Suprapubic skin (tissue), 4 donors: ENCODE results near the gene VASN. TPM values are rescaled to one million over a fixed set of nuclear protein-coding genes. Genes with fewer than 3 reads are reported as not detected.

Experiments
- DNase-seq, 2 donors: peaks; one replicate each; pipeline ENCODE4 v3.0.0-alpha.2; 2019; ENCODE audit warnings: low spot score in 2 of 2
- H3K27ac ChIP-seq: fragments of 200-600 bp; sonication (generic); one replicate; pipeline ENCODE4 v1.5.1; 2019
- H3K27me3 ChIP-seq: fragments of 200-600 bp; sonication (generic); one replicate; pipeline ENCODE4 v1.5.1; 2019
- H3K36me3 ChIP-seq: fragments of 200-600 bp; sonication (generic); one replicate; pipeline ENCODE4 v1.5.1; 2019
- H3K4me1 ChIP-seq: fragments of 200-600 bp; sonication (generic); one replicate; pipeline ENCODE4 v1.5.1; 2019
- H3K4me3 ChIP-seq: fragments of 200-600 bp; sonication (generic); one replicate; pipeline ENCODE4 v1.5.1; 2019; ENCODE audit warnings: mild to moderate bottlenecking
- H3K9me3 ChIP-seq: fragments of 200-600 bp; sonication (generic); one replicate; pipeline ENCODE4 v1.5.1; 2019
- EP300 ChIP-seq: sonication (generic); formaldehyde crosslinking; IDR thresholded peaks from one replicate; pipeline ENCODE4 v1.6.1; 2017; ENCODE audit warnings: antibody characterized with exemption
- POLR2A ChIP-seq, 2 donors: fragments of 450-650 bp; IDR thresholded peaks; one replicate each; pipeline ENCODE4 v1.6.1; 2017; ENCODE audit warnings: antibody characterized with exemption in 2 of 2, mild to moderate bottlenecking in 2 of 2, moderate library complexity in 2 of 2
- POLR2AphosphoS5 ChIP-seq, 3 donors: sonication (generic); formaldehyde crosslinking; IDR thresholded peaks; one replicate each; pipeline ENCODE4 v1.6.1; 2017; ENCODE audit warnings: antibody characterized with exemption in 3 of 3
- WGBS: methylation state at CpG from one replicate; pipeline ENCODE4 v1.1.5; 2018; 5-methylcytosine and 5-hydroxymethylcytosine counted together
- total RNA-seq, 4 donors: library from RNA; depleted of rRNA; stranded (reverse); fragments of >200 nt; gene quantifications; one replicate each; pipeline ENCODE4 v1.1.0, GENCODE V29; 2016
- TF ChIP-seq, protein P1 (sequence below), 2 donors: fragments of 200-600 bp in 1 of 2; fragments of 450-650 bp in 1 of 2; sonication (generic) in 1 of 2; IDR thresholded peaks; one replicate each; pipeline ENCODE4 v1.5.1; 2016 to 2019; ENCODE audit warnings: antibody characterized with exemption in 2 of 2, mild to moderate bottlenecking in 1 of 2, moderate library complexity in 1 of 2

VASN gene
- total RNA-seq, 4 donors from 2014 or later, result 10.8 to 23.3 (median 22.3) TPM

DNA sequence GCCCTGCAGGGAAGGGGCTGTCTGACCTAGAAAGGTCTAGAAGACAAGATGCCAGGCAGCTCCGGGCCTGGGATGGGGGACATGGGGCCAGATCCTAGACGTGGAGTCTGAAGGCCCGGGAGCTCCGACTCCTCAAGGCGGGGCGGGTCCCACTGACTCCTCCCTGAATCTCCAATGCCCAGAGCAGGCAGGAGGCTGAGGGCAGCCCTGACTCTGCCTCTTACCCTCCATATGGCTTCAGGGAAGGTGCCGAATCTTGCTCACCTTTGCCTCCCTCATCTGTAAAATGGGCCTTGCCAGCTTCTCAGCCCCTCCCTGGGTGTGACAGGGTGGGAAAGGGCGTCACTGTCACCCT lies 14.8 kb downstream of the VASN start:
- no peaks in the 10 kb centered on the region for H3K27me3 ChIP-seq
- peaks cover 63% of the 10 kb centered on the region for H3K4me1 ChIP-seq
- TF ChIP-seq, protein P1, sequence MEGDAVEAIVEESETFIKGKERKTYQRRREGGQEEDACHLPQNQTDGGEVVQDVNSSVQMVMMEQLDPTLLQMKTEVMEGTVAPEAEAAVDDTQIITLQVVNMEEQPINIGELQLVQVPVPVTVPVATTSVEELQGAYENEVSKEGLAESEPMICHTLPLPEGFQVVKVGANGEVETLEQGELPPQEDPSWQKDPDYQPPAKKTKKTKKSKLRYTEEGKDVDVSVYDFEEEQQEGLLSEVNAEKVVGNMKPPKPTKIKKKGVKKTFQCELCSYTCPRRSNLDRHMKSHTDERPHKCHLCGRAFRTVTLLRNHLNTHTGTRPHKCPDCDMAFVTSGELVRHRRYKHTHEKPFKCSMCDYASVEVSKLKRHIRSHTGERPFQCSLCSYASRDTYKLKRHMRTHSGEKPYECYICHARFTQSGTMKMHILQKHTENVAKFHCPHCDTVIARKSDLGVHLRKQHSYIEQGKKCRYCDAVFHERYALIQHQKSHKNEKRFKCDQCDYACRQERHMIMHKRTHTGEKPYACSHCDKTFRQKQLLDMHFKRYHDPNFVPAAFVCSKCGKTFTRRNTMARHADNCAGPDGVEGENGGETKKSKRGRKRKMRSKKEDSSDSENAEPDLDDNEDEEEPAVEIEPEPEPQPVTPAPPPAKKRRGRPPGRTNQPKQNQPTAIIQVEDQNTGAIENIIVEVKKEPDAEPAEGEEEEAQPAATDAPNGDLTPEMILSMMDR (IDR thresholded peaks at IDR 0.05), result no peak
- TF ChIP-seq POLR2A (IDR thresholded peaks at IDR 0.05) (no peak), EP300 (no peak), POLR2AphosphoS5 (IDR thresholded peaks at IDR 0.05) (no peak)
- H3K4me3 ChIP-seq, result no peak overlapping the region
- peak in 1 of 2 donors; percentile 76 for DNase-seq
- no peaks in the 10 kb centered on the region for H3K9me3 ChIP-seq
- 67% methylated on average over 5 of the region's 8 CpGs for WGBS
- H3K36me3 ChIP-seq, result peaks cover 53% of the 10 kb centered on the region
- H3K27ac ChIP-seq, result peak overlapping the region; percentile 59

DNA sequence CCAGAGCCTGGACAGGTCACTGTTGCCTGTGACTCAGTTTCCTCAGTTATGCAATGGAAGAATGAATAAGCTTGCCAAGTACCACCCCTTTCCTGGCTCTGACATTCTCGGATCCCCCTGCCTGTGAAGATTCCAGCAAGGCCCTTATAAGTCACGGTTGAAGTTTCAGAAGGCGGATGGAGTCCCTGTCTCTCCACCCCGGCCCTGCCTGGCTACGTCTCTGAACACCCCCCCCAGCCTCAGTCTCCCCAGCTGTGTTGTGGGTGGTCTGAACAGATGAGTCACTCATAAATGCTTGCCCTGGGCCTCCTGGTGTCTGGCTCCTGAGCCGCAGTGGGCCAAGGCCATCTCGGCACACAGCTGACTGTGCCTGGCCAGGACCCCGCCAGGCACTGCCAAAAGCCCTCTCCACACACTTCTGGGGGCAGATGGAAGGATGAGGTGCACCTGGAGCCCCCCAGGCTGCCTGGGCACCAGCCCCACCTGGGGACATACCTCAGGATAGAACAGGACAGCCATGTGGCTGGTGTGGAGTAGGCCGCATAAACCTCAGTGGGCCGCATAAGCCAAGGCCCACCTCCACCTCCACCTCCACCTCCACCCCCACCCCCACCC lies 15.4 kb downstream of the VASN start:
- TF ChIP-seq POLR2AphosphoS5 (IDR thresholded peaks at IDR 0.05) (no peak), POLR2A (IDR thresholded peaks at IDR 0.05) (no peak), EP300 (no peak)
- TF ChIP-seq, protein P1 (IDR thresholded peaks at IDR 0.05), result no peak
- DNase-seq, result peak in 1 of 2 donors; percentile 62
- Histone ChIP-seq H3K4me1 (peaks cover 63% of the 10 kb centered on the region), H3K27me3 (no peaks in the 10 kb centered on the region), H3K36me3 (peaks cover 46% of the 10 kb centered on the region), H3K4me3 (no peak overlapping the region), H3K27ac (no peak overlapping the region), H3K9me3 (no peaks in the 10 kb centered on the region)
- WGBS, result 74% methylated on average over 7 of the region's 10 CpGs

DNA sequence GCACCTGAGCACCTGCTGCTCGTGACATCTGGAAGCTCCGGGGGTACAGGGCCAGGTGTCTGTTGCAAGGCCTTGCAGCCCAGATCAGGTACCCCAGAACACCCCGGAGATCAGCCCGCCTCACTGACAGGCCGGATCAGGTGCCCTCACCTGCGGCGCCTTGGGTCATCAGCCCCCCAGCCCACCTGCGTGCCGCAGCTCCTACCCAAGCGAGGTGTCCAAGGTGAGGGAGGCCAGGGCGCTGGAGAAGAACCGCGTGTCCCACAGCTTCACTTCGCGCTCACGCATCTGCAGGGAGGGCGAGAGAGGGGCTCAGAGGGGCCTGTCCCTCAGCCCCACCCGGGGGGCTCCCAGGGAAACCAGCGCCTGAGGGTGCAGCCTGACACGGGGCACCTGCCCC lies 16.1 kb downstream of the VASN start:
- Histone ChIP-seq H3K27me3 (no peaks in the 10 kb centered on the region), H3K36me3 (peaks cover 39% of the 10 kb centered on the region), H3K4me1 (peaks cover 63% of the 10 kb centered on the region), H3K4me3 (no peak overlapping the region), H3K27ac (no peak overlapping the region), H3K9me3 (no peaks in the 10 kb centered on the region)
- DNase-seq, result peak in 1 of 2 donors; percentile 65
- 90% methylated on average over 2 of the region's 20 CpGs for WGBS
- TF ChIP-seq POLR2A (IDR thresholded peaks at IDR 0.05), result no peak
- TF ChIP-seq POLR2AphosphoS5 (IDR thresholded peaks at IDR 0.05), result no peak
- TF ChIP-seq EP300, result no peak
- TF ChIP-seq, protein P1 (IDR thresholded peaks at IDR 0.05), result no peak

DNA sequence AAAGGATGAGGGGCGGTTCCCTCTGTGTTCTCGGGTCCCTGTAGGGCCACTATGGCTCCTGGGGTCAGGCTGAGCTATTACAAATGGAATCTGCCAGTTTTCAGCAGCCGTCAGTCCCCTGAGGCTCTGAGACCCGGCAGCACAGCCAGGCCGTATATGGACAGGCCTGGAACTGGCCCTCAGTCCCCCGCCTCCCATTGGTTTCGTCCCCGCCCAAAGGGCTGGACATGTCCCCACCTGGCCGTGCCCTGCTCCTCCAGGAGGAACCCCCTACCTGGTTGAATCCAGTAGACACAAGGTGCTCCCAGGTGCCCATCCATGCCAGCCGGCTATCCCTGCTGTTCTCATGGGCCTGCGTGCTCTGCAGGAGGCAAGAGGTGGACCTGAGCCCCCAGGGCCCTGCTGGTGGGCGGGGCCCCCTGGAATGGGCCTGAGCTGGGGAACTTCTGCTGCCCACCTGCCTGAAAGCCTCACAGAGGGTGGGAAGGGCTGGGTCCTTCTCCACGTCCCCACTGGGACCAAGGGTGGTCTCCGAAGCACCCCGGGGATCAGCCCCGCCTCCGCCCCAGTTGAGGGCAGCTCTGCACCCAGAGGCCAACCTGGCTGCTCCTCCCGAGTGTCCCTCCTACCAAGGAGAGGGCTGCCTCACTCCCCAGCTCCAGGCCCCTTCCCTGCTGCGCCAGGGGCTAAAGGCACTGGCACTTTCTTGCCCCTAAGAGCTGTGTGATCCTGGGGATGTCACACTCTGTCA lies 16.8 kb downstream of the VASN start:
- DNase-seq, result peak in 1 of 2 donors; percentile 68
- 49% methylated on average over 5 of the region's 19 CpGs for WGBS
- Histone ChIP-seq H3K9me3 (no peaks in the 10 kb centered on the region), H3K36me3 (peaks cover 36% of the 10 kb centered on the region), H3K27me3 (no peaks in the 10 kb centered on the region), H3K27ac (peak overlapping the region; percentile 65), H3K4me1 (peaks cover 66% of the 10 kb centered on the region), H3K4me3 (no peak overlapping the region)
- no peak for TF ChIP-seq EP300
- TF ChIP-seq, protein P1 (IDR thresholded peaks at IDR 0.05), result no peak
- no peak for TF ChIP-seq POLR2A (IDR thresholded peaks at IDR 0.05)
- no peak for TF ChIP-seq POLR2AphosphoS5 (IDR thresholded peaks at IDR 0.05)
